GM21360 (cell line): ENCODE measurements around the gene PIRT.
"Not testable (repeated sequence)": the region's sequence is repeated elsewhere in the genome, so short reads cannot be mapped to it uniquely, and the experiment has no call there.

ENCODE experiments used
- ATAC-seq: cut with Tn5 transposase; IDR thresholded peaks from one replicate; pipeline ENCODE4 v1.9.1; 2021; ENCODE audit warnings: mild to moderate bottlenecking, moderate library complexity; ENCODE audit not compliant: unreplicated experiment

Gene PIRT

GRCh38 chr17:10837921-10838320 lies at the start of gene PIRT:
TSS of gene PIRT (minus strand) at chr17:10838087. CDS start at chr17:10825645, 12,442 bp downstream.
- no peak for ATAC-seq

- ATAC-seq, result no peak
Measured at GRCh38 chr17:10881959-10882358, 44.1 kb upstream of the PIRT start.

GRCh38 chr17:10879190-10879836 lies 41.4 kb upstream of the PIRT start:
- ATAC-seq, result no peak

- ATAC-seq, result no peak
Measured at GRCh38 chr17:10875984-10876555, 38.2 kb upstream of the PIRT start.

- no peak for ATAC-seq
Measured at GRCh38 chr17:10875430-10875851, 37.6 kb upstream of the PIRT start.

- ATAC-seq, result no peak
Measured at GRCh38 chr17:10871914-10872313, 34.0 kb upstream of the PIRT start.

GRCh38 chr17:10870336-10871050 lies 32.6 kb upstream of the PIRT start:
- no peak for ATAC-seq

GRCh38 chr17:10868744-10869143 lies 30.9 kb upstream of the PIRT start:
- not testable (repeated sequence) for ATAC-seq

GRCh38 chr17:10859051-10859450 lies 21.2 kb upstream of the PIRT start:
- ATAC-seq, result no peak

GRCh38 chr17:10857976-10858375 lies 20.1 kb upstream of the PIRT start:
- no peak for ATAC-seq

- ATAC-seq, result not testable (repeated sequence)
Measured at GRCh38 chr17:10846636-10847035, 8.7 kb upstream of the PIRT start.

GRCh38 chr17:10845388-10845751 lies 7.5 kb upstream of the PIRT start:
- no peak for ATAC-seq

GRCh38 chr17:10844621-10845387 lies 6.9 kb upstream of the PIRT start:
- peak; percentile 81 for ATAC-seq

- ATAC-seq, result no peak
Measured at GRCh38 chr17:10843811-10844210, 5.9 kb upstream of the PIRT start.

- ATAC-seq, result no peak
Measured at GRCh38 chr17:10842658-10843057, 4.8 kb upstream of the PIRT start.

GRCh38 chr17:10838682-10839081 lies 795 bp upstream of the PIRT start:
- ATAC-seq, result no peak

GRCh38 chr17:10836966-10837590 lies 809 bp downstream of the PIRT start:
- no peak for ATAC-seq

- ATAC-seq, result no peak
Measured at GRCh38 chr17:10836145-10836544, 1.7 kb downstream of the PIRT start.

- ATAC-seq, result no peak
Measured at GRCh38 chr17:10831696-10832095, 6.2 kb downstream of the PIRT start.

- ATAC-seq, result no peak
Measured at GRCh38 chr17:10827898-10828552, 9.9 kb downstream of the PIRT start.

GRCh38 chr17:10824874-10825273 lies 13.0 kb downstream of the PIRT start:
- ATAC-seq, result no peak
